NCI-H524 (cell line): ENCODE data around the gene ETNK2.

ENCODE experiments used
- DNase-seq, 2 experiments: peaks; one replicate each; lab custom pipeline; 2025; lab: John Stamatoyannopoulos, UW

ETNK2 gene

DNA sequence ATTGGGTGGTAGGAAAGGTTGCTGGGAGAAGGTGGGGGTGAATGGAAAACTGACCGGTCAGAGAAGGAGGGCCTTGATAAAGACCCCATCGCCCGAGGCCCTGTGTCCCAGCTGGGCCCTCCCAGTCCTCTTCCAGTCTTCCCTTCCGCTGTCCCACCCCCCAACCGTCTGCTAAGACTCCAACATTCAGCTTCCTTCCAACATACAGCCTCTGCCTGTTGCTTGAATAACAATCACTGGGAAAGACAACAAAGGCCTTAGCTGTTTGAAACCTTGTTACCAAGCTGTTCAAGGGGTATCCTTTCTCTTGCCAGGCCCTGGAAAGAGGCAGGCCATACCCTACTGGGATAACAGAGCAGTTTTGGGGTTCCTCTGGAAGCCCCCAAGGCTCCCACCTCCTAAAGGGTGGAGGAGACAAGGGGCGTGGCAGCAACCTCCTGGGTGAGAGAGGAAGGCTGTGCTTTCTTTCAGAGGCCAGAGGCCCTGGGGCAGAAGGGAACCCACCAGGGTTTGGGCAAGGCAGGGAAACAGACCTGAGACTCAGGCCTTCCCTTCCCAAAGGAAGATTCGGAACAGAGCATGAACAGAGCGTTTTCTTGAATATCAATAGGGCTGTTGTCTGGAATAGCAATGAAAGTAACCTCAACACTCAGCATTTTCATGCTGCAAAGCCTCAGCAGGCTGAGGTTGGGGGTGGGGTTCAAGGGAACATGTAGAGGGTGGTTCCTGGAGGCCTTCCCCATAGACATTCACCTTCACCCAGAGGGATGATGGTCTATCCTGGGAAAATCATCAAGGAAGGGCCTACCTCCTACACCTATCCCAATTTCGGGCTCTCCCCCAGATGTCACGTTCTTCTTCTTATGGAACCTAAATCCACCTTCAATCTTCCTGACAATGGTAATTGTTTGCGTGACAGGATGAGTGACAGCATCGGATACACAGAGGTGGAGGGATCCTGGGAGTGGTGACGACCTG is 4.1 kb downstream of the ETNK2 start:
- no peak for DNase-seq

DNA sequence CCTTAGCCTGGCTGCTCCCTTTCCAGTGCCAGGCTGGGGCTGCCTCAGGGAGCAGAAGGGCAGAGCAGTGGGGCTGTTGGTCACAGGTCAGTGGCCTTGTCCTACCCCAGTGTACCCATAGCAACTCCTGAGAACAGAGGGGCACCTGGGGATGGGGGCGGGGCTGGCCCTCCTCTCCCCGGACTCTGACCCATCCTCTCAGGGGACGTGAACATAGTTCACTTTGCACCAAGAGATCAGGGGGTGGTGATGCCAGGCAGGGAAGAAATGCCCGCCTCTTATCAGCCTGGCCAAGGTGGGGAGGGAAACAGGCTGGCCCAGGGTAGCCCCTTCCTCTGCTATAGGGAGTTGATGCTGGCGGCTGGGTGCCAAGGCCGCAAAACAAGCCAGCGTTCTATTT is 4.9 kb downstream of the ETNK2 start:
- no peak for DNase-seq

DNA sequence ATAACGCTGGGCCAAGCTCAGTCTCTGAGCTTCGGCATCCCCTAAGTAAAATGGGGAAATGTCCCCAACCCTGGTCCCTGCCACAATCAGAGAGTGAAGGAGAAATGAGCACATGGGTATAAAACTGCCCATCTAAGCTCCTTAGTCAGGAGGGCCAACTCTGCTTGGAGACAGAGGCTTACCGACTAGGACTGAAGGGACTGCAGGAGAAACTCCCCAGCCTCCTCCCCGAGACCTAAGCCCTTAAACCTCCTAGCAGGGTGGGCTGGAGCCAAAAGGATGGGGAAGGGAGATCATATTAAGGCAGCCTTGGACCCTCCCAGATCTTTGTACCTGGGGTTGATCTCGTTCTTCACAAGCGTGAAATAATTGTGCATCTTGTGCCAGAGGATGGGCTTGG is 5.5 kb downstream of the ETNK2 start:
- no peak for DNase-seq

DNA sequence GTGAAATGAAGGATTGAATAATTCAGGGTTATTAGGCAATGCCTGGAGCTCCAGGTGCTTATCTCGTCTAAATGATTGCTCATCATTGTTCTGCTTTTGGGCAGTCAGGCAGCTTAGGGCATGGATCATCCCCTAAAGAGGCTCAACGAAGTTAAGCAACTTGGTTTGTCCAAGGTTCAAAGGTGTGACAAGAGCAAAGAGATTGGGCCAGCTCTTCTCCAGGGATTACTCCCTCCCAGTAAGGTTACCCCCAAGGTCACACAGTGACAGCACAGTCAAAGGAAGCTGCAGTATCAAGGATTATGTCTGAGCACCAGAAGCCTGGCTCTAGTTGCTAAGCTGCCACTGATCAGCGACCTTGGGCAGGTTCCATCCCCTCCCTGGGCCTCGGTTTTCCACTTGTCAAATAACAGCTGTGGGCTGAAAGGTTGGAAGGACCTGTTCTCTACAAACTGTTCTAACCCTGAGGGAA is 6.8 kb downstream of the ETNK2 start:
- DNase-seq: no peak

DNA sequence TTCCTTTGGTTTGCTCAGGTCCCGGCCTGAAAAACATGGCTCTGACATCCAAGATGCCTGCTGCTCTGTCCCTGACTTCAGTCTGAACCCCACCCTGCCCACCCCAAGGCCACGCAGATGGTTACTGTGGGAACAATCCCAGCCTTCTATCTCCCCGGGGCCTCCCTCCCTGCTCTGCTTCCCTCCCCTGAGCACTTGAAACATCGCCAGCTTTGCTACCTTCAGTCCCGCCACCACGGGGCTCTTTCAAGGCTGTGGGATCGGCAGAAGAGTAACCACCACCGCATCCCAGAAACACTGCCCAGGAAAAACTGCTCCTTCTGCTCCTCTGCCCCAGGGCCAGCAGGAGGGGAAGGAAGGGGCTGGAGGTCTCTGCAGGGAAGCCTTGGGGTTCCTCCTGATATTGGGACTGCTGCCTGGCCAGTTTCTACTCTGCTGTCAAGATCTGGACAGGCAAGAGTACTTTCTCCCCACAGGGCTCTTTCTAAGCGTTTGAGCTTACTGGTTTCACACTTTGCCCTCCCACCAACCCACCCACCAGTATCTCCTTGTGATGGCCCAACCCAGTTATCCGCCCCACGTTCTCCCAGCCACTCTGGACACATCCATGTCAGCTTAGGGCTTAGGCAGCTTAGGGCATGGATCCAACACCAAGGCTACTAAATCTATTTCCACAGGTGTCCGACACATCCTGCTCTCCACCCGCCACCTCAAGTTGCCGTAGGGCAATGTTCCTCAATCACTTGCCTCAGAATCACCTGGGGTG is 8.4 kb downstream of the ETNK2 start:
- no peak for DNase-seq

DNA sequence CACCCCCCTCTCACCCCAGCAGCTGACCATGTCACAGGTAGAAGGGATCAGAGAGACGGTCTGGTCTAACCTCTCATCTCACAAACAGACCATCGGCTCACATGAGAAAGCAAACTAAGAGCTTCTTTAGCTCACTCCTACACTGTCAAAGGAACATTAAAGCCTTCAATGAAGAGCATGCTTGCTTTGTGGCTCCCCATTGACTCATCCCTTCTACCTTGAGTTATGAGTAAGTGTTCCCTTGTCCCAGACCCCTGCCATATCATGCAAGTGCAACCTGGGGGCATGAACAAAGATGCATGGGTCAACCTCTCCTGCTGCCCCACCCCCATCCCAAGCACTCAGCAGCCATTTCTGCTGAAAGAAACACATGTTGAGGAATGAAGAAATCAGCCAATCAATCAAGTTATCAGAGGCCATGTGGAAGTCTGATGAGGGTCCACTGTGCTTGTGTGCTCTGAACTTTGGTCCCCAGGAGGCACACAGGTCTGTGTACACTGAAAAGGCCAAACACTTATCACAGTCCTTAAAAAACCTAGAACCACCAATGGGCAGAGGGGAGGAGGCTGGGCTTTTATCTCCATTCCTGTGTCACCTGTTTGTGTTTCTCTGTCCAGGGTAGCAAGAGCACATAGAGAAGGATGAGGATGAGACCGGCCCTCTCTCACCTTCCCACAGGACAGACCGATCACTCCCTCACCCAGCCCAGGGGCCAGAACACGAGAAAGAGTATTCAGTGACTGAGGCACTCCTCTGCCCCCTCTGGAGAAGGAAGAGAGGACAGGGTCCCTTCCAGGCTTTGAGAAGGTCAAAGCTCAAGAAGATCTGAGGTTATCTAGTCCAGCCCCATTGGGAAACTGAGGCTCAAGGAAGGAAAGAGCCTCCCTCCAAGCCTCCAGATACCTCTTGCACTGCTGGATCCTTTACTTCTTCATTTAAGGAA is 9.5 kb downstream of the ETNK2 start:
- DNase-seq: no peak

DNA sequence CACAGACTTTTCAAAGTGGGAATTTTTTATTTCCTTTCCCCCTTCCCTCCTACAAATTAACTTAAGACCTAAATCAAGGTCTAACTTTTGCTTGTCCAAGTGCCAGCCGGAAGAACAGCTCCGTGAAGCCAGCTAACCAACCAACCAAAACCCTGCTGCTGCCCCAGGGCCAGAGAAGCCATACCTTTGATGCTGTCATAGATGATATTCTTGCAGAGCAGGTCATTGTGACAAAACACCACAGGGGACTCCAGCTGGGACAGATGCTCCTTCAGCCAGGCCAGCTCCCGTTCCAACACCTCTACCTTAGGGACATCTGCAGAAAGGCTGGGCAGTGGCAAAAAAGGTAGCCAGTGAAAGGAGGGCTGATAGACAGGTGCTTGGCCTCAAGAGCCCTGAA is 10.7 kb downstream of the ETNK2 start:
- DNase-seq: no peak

DNA sequence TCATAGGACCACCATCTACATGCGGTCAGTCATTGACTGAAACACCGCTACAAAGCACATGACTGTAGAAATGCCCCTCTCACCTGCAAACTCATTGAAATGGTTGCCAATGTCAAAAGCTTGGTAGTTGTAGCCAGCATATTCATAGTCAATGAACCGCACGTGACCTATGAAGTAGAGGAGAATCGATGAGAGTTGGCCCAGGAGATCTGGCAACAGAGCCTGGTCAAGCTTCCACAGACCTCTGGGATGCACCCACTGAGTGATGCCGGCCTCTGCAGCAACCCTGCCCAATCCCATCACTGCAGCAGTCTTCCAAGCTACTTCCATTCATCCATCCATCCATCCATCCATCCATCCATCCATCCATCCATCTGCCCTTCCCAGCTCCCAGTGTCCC is 11.9 kb downstream of the ETNK2 start:
- no peak for DNase-seq

DNA sequence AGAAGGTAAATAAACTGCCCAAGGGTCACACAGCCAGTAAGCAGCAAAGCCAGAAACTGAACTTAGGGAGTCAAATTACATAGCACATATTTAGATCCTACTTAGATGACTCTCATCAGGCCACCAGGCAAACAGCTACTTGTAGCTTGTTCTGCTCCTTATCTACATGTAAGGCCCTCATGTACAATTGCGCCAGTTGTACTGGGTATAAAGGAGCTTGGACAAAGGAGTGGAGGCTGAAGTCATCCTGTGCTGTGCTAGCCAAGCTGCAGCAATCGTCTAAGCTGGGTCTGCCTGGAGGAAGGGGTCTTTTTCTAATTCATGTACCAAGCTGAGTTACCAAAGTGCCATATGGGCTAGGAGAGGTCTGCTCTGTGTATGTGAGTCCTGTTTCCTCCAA is 12.8 kb downstream of the ETNK2 start:
- no peak for DNase-seq

DNA sequence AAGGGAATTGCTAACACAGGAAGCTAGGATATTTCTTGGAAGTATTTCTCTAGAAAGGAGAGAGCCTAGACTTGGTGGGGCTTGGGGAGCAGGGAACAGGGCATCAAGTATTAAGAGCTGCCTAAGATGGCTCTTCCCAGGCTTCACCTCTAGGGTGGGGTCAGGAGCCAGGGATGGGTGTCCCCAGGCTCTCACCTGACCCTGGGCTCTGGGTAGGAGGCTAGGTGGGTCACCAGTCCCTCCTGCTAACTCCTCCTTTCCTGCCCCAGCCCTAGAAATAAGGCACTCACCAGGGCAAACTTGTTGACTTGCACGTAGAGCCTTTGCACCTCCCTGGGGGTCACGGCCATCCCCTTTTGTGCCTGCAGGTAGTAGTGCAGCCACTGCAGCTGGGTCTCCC is 15.0 kb downstream of the ETNK2 start:
- no peak for DNase-seq

DNA sequence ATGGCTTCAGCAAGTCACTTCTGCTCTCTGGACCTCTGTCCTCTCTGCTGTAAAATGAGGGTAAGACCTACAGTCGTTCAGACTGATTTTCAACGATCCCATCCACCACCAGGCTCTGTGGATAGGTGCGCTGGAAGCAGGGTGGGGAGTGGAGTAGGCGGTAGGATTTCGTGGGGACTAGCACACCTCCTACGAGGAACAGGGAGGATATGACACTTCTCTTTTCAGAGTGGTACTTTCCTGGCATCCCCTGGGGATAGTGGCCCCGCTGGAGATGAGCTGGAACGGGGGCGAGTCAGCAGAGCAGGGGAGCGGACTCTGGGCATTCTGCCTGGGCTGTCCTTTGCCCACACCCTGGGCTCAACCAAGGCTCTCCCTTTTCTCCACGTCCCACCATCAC is 17.7 kb downstream of the ETNK2 start:
- DNase-seq: no peak

DNA sequence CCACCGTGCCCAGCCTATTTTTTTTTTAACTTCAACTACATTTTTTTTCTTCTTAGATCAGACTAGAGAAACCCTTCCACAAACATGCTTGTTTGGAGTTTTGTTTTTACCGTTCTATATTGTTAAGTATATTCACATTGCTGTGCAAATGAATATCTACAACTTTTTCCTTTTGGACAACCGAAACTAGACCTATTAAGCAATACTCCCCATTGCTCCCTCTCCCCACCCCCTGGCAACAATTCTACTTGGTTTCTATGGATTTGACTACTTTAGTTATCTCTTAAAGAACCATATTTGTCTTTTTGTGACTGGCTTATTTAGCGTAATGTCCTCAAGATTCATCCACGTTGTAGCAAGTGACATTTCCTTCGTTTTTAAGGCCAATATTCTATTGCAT is 19.1 kb downstream of the ETNK2 start:
- no peak for DNase-seq

DNA sequence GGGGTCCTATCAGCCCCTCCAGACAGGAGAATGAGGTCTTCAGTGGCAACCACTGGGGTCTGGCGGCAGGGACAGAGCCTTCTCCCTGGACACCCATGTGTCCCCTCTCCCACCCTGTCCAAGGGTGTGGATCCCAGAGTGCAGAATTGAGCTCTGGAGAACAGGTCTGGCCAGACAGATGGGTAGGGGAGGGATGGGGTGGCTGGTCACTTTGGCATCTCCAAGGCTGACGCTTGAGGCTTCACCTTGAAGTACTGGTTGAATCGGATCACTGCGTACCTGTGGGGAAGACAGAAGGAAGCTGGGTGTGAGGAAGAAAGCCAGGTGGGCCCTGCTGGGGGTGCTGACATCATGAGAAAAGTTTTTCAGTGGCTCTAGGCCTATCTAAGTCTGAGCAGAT is 19.9 kb downstream of the ETNK2 start:
- no peak for DNase-seq

DNA sequence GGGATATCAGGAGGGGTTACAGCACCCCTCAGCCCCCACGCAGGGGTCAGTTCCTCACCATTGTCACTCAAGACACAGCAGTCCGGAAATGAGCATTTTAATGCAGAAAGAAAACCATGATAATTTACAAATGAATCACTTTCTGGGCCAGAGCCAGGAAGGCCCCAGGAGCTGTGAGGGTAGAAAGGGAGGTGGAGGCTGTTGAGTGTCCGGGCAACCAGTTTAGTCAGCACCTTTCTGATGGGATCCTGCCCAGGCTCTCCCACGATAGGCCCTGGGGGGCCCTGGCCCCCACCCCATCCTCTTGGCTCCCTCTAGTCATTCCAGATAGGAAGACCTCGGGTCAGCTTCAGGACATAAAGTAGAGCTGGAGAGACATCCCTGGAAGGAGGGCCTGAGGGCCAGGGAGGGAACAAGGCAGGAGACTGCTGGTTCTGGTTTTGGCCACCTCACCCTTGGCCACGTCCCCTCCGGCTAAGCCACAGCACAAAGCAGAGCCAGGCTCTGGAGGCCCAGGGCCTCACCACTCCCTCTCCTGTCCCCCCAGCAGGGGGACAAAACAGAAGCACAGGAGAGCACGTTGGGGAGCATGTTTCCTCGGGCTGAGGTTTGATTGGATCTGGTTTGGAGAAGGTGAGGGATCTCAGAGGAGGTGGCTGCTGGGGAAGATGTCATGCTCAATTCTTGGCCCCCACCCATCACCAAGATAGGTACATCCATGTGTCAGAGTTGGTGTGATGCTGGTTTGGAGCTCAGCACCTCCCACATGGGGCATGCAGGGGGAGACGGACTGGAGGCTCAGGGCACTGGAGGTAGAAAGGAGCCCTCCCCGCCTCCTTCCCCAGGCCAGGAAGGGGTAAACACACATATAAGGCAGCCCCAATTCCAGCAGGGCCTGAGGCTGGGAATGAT is 20.6 kb downstream of the ETNK2 start:
- DNase-seq: no peak

DNA sequence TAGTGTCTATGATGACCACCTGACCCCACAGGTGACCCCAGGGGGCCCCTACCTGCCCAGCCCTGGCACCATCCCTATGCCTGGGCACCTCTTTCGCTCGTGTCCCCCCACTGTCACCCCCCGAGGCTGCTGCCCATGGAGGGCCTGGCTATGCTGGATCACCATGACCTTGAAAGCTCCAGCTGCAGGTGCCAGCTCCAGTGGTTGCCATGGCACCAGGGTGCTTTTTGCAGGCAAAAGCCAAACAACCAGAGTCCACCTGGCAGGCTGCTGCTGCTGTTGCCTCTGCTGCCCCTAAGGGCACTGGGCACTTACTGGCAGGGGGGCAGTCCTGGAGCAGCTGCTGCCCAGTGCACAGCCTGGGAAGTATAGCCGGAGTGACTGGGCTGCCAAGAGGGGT is 21.7 kb downstream of the ETNK2 start:
- DNase-seq: no peak

DNA sequence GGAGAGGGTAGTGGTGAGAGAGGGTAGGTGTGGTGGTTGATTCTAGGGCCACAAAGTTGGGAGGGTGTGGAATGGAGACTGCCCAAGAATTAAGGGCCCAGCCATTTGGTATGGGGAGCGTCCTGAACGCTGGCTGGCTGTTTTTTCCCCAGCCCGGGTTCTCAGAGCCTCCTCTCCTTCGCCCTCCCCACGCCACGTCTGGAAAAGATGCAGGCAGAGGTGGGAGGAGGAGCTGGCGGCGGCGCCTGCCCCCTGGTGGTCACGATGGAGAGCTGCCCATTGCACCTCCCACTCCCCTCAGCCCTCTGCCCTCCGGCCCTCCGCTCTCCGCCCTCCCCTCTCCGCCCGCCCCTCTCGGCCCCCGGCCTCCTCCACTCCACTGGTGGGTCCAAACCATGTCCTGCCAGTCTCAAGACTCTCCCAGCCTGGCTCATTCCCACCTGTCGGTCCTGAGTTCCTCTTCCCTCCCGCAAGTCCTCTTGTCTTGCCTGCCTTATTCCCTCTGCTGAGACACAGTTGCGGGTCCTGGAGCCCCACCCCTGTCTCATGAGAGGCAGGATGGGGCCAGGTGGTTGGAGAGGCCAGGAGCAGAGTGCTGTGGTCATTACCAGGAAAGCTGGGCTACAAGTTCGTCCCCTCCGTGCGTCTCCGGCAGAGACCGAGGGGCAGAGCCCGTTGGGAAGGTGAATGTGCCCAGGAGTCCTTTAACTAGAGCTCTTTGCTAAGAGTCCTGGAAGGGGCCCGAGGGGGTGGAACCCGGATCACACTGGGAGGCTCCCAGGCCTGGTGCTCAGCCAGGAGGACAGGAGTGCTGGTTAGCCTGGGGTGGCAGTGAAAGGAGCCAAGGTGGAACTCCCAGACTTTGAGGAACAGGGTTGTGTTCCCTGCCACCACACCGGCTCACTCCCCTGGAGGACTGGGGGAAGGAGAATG is 22.6 kb downstream of the ETNK2 start:
- DNase-seq: peak in 1 of 2 experiments; percentile 46

DNA sequence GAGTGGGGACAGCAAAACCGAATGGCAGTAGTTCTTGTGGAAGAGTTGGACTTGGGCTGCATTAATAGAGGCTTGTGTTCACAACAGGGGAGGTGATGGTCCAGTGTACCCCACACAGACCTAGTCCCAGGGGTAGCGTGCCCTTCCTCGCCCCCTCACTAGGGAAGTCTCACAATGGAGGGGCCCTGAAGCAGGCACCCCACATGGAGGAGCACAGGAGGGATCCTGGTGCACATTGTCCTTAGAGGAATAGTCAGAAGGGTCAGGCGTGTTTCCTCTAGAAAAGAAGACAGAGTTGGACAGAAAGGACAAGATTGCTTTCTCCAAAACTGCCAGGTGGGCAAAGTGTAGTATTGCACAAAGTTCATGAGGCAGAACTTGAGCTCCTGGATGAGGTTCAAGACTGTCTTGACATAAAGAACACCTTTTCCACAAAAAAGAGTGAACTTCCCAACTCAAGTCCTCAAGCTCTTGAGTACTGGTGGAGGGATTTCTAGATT is 23.3 kb downstream of the ETNK2 start:
- no peak for DNase-seq

DNA sequence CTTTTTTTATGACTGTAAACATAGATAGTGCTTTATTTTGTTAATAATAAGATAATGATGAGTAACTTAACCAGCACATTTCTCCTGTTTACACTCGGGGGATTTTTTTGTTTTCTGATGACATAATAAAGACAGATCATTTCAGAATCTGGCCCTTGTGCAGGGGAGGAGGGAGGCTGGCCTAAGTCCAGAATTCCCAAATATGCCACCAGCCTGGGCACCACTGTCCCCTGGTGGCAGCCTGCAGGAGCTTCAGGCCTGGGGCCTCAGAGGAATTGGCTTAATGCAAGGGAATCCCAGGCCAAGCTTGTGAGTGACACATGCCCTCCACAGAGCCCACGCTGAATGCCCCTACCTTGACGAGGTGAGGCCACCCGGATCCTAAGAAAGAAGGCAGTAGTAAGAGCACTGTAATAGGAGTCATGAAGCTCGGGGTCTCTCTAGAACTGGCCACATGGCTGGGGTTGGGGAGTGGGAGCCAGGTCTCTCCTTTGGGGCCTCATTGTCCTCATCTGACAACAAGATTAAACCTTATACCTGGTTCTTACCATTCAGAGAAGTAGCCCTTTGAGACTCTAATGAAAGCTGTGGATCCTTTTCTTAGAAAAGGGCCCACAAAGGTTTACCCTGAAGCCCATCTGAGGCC is 24.1 kb downstream of the ETNK2 start:
- peak; percentile 19 to 72 for DNase-seq

DNA sequence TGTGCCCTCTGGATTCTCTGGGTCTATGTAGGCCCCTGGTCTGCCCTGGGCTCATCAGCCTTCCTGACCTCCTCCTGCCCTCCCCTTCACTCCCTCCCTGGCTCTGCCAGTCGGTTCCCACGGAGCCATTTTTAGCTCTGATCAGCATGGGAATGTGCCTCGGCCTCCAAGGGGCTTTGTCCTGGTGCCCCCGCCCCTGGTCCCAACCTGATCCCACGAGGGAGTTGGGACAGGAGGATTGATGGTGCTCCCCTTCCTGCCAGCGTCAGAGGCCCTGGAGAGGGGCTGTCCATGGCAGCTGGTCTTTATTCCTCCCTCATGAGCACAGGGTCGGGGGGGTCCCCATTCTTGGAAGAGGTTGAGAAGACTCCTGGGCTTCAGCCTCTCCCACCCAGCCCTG is 24.9 kb downstream of the ETNK2 start:
- no peak for DNase-seq
